GM12864 (cell line): ENCODE data around the gene HIPK4.
A peak's percentile ranks its signal among the peaks of the same experiment; 100 is the strongest.
"Not testable (repeated sequence)": the region's sequence is repeated elsewhere in the genome, so short reads cannot be mapped to it uniquely, and the experiment has no call there.

Source experiments
- DNase-seq: peaks from one replicate; pipeline ENCODE4 v3.0.0-alpha.2; 2011; ENCODE audit warnings: low read depth
- H3K4me3 ChIP-seq: 2 replicates; pipeline ENCODE4 v1.5.1; 2011; ENCODE audit warnings: mild to moderate bottlenecking, low read depth, low read length, control low read depth
- TF ChIP-seq, protein P1 (sequence below): IDR thresholded peaks from 2 replicates; pipeline ENCODE4 v1.5.1; 2011; ENCODE audit warnings: low read depth, mild to moderate bottlenecking, moderate library complexity, low read length, control low read depth, inconsistent platforms; ENCODE audit errors: missing control alignments

HIPK4 gene, protein sequence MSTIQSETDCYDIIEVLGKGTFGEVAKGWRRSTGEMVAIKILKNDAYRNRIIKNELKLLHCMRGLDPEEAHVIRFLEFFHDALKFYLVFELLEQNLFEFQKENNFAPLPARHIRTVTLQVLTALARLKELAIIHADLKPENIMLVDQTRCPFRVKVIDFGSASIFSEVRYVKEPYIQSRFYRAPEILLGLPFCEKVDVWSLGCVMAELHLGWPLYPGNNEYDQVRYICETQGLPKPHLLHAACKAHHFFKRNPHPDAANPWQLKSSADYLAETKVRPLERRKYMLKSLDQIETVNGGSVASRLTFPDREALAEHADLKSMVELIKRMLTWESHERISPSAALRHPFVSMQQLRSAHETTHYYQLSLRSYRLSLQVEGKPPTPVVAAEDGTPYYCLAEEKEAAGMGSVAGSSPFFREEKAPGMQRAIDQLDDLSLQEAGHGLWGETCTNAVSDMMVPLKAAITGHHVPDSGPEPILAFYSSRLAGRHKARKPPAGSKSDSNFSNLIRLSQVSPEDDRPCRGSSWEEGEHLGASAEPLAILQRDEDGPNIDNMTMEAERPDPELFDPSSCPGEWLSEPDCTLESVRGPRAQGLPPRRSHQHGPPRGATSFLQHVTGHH

DNA sequence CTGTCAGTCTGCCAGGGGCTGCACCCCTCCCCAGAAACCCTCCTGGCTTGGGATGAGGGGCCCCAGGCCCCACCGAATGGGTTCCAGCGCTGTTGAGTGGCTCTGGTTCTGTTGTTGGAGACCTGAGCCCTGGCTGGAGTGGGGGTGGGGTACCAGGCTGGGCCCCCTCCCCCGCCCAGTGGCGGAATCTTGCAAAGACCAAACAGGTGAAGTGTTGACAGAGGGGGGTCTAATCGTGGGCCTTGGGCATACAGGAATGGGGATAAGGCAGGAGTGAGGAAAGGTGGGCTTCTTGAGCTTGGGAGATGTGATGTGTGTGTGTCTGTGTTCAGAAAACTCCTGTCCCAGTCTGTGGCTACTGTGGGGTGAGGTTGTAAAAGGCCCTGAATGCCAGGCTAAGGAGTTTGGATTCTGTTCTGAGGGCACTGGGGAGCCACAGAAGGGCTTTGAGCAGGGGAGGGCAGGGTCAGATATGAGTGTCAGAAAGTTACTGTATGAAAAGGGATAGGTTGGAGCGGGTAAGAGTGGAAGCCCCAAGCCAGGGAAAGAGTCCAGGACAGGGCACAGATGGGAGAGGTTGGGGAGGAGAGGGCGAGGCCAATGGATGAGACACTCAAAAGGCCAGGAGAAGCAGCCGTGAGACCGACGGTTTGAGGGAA, at the start of gene HIPK4:
Gene HIPK4 (minus strand): TSS at position 98 of the 659 bp plus-strand sequence. CDS start 279 bp downstream, outside the sequence.
- TF ChIP-seq, protein P1, sequence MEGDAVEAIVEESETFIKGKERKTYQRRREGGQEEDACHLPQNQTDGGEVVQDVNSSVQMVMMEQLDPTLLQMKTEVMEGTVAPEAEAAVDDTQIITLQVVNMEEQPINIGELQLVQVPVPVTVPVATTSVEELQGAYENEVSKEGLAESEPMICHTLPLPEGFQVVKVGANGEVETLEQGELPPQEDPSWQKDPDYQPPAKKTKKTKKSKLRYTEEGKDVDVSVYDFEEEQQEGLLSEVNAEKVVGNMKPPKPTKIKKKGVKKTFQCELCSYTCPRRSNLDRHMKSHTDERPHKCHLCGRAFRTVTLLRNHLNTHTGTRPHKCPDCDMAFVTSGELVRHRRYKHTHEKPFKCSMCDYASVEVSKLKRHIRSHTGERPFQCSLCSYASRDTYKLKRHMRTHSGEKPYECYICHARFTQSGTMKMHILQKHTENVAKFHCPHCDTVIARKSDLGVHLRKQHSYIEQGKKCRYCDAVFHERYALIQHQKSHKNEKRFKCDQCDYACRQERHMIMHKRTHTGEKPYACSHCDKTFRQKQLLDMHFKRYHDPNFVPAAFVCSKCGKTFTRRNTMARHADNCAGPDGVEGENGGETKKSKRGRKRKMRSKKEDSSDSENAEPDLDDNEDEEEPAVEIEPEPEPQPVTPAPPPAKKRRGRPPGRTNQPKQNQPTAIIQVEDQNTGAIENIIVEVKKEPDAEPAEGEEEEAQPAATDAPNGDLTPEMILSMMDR = no peak
- DNase-seq = no peak
- H3K4me3 ChIP-seq = no peak within 1 kb of the TSS

DNA sequence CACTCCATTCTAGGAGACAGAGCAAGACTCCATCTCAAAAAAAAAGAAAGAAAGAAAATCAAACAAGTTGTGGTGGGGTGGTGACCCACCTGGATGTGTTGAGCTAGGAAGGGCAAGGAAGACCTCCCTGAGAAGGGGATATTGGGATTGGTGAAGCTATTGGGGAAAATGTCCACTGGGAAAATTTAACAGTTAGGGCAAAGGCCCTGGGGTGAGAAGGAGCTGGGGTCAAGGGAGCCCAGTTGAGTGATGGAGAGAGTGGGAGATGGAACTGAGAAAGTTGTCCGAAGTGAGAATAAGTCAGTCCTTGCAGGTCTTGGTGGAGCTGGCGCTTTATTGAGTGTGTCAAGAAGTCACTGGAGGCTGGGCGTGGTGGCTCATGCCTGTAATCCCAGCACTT, 48.3 kb upstream of the HIPK4 start:
- no peak for DNase-seq
- H3K4me3 ChIP-seq = no peak overlapping the region
- TF ChIP-seq, protein P1 = no peak

DNA sequence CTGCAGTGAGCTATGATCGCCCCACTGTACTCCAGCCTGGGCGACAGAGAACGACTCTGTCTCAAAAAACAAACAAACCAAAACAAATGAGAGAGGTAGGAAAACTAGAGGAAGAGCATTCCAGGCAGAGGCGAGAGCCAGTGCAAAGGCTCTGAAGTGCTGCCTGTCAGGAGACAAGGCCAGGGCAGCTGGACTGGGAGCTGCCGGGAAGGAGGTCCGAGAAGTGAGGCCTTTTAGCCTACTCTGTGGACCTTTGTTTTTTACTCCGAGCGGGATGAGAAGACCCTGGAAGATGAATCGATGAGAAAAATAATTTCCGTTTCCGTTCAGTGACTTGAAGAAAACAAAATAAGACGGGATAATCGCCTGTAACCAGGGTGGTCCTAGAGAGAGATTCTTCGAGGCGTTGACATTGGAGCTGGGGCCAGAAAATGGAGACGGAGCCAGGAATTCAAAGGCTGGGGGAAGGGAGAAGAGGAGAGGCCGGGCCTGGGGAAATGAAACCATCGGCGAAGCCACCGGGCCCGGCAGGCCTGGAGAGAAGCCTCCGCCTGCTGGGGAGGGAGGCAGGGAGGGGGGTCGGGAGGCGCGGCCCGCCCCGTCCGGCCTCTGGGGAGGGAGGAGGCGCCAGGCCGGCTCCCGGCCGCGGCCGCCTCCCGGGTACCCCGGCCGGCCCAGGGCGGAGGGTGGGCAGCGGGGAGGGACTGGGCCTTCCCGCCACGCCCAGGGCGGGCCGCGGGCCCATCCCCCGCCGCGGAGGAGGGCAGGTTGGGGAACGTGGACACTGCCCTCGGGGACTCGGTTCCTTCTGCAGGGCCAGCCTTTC, 43.6 kb upstream of the HIPK4 start:
- no peak for DNase-seq

DNA sequence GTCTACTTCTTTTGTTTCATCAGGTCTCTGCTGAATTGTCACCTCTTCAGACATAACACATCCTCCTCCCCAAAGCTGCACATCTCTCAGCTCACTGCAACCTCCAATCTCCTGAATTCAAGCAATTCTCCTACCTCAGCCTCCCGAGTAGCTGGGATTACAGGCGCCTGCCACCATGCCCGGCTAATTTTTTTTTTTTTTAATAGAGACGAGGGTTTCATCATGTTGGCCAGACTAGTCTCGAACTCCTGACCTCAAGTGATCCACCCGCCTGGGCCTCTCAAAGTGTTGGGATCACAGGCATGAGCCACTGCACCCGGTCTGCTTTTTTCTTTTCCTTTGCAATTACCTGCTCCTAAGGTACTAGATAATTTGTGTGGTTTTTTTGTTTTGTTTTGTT, 42.8 kb upstream of the HIPK4 start:
- DNase-seq, H3K4me3 ChIP-seq: not testable (repeated sequence)

More for the DNA sequence above, 43.6 kb upstream of the HIPK4 start:
- TF ChIP-seq, protein P1 = no peak
- H3K4me3 ChIP-seq = peak overlapping the region; percentile 46

DNA sequence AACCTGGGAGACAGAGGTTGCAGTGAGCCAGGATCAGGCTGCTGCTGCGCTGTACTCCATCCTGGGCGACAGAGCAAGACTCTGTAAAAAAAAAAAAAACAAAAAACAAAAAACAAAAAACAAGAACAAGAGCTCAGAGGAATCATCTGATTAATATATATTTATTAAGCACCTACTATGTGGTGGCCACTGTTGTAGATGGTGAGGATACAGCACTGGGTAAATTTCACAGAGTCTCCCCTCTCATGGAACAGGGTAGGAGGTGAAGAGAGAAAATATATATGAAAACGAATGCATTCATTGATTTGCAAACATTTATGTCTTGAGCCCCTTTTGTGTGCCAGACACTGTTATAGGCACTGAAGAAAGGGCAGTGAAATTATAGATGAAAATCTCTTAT, 41.7 kb upstream of the HIPK4 start:
- H3K4me3 ChIP-seq = no peak overlapping the region
- DNase-seq = no peak
- TF ChIP-seq, protein P1 = no peak

DNA sequence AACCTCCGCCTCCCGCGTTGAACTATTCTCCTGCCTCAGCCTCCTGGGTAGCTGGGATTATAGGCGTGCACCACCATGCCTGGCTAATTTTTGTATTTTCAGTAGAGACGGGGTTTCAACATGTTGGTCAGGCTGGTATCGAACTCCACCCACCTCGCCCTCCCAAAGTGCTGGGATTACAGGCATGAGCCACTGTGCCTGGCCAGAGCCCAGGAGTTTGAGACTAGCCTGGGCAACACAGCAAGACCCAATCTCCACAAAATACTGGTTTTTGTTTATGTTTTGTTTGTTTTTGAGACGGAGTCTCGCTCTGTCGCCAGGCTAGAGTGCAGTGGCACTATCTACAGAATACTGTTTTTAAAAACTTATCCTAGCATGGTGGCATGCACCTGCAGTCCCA, 40.3 kb upstream of the HIPK4 start:
- not testable (repeated sequence) for H3K4me3 ChIP-seq, DNase-seq

DNA sequence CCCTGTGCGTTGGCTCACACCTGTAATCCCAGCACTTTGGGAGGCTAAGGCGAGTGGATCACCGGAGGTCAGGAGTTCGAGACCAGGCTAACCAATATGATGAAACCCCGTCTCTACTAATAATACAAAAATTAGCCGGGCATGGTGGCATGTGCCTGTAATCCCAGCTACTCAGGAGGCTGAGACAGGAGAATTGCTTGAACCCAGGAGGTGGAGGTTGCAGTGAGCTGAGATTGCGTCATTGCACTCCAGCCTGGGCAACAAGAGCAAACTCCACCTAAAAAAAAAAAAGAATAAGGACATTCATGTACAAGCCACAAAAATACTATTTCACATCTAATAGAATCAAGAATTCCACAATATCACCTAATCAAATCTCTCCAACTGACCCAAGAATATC, 38.2 kb upstream of the HIPK4 start:
- DNase-seq = not testable (repeated sequence)

More for the DNA sequence above, 38.2 kb upstream of the HIPK4 start:
- not testable (repeated sequence) for H3K4me3 ChIP-seq
